Stimulated activated CD8-positive, alpha-beta memory T cell treated with anti-CD3 and anti-CD28 coated beads, Interleukin-7, amount 100 ng/mL, for 24 hours (primary cell): ENCODE measurements around the gene PDE4D.

ENCODE experiments used
- DNase-seq: peaks from one replicate; pipeline ENCODE4 v3.0.0-alpha.2; 2020; ENCODE audit warnings: low read depth

The PDE4D gene

DNA sequence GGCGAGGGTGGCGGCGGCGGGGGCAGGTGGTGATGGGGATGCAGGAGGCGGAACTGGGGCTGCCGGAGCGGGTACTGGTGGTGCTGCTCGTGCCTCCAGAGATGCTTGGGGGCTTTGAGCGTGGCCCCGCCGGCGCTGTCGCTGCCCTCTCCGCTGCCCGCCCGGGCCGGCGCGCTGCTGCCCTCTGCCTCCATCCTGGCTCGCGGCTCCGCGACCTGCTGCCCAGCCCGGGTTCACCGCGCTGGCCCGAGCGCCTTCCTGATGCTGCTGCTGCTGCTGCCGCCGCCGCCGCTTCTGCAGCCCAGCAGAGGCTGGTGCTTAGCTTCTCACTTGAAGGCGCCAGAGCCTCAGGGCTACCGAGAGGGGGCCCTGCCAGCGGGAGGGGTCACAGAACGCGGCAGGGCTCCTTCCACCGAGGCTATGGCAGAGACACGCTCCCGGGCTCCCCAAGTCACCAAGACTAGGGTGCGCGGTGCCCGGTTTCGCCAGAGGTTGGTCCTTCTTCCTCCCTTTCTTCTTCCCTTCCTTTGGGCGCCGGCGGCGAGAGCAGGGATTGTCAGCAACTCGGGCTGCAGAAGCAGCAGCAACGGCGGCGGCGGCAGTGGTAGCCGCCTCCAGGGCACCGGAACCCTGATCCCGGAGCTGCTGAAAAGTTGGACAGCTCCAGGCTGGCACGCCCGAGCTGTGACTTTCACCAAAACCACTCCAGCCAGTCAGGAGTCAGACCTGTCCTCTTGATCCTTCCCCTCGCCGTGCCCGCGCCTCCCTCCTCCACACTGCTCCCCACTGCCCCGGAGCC lies at the start of gene PDE4D:
PDE4D (minus strand) TSS at position 298 of the 799 bp plus-strand sequence.
- DNase-seq, result no peak

DNA sequence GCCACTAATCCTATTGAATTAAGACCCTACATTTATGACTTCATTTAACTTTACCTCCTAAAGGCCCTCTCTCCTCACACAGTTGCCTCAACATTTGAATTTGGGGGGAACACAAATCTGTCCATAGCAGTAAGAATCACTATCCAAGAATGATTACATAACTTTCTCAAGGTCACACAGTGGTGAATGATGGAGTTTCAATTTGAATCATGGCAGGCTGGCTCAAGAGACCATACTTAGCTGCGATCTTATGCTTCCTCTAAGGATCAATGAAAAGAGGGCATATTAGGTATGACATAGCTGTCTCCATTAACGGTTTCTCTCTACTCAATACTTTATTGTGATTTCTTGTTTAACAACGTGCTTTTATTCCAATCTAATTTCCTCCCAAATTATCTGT lies 44.1 kb upstream of the PDE4D start:
- no peak for DNase-seq

DNA sequence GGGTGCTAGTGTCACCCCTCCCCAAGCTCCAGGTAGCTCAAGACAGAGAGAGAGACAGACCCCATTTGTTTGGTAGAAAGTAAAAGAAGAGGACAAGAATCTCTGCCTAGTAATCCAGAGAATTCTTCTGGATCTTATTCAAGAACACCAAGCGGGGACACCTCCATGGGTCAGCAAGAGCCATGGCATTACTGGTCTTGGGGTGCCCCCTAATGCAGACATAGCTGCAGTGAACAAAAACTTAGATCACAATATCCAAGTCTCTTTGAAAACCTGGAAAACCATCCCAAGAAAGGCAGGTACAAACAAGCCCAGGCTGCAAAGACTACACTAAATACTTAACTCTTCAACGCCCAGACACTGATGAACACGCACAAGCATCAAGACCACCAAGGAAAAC lies 29.9 kb upstream of the PDE4D start:
- no peak for DNase-seq

GRCh38 chr5:59922220-59922619 lies 28.7 kb upstream of the PDE4D start:
- no peak for DNase-seq

- DNase-seq, result no peak
Measured at GRCh38 chr5:59921816-59922215, 28.3 kb upstream of the PDE4D start.

GRCh38 chr5:59919484-59919883 lies 26.0 kb upstream of the PDE4D start:
- no peak for DNase-seq

DNA sequence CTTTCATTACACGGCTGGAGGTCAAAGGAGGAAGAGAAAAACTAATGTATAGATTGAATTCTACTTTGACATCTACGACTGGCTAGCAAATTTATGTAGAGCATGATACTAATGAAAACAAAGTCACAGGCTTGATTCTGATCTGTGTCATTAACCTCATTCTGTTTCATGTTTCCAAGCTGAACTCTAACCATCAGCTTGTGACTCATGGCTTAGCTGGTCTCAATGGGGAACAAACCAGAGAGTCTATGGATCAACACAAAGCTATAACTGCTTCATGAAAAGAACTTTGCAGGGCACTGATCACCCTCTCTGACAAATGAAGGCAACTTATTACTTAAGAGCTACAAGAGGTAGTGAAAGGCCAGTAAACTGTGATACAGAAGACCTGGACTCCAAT lies 23.6 kb upstream of the PDE4D start:
- DNase-seq, result no peak

DNA sequence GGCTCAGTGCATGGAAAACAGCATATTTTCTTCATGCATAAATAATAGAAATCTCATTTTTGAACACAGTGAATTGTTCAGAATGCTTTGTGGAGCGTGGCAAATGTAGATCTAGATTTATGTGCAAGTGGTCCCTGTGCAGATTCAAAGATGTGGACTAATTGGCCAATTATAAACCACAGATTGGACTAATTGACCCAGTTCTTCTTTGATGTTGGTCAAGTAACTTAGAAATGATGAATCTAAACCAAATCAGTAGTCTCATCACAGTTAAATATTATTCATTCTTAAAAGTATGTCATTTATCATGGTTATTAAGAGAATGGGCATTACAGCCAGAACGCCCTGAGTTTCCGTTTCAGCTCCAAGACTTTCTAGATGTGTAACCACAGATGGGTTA lies 11.7 kb upstream of the PDE4D start:
- DNase-seq, result no peak

DNA sequence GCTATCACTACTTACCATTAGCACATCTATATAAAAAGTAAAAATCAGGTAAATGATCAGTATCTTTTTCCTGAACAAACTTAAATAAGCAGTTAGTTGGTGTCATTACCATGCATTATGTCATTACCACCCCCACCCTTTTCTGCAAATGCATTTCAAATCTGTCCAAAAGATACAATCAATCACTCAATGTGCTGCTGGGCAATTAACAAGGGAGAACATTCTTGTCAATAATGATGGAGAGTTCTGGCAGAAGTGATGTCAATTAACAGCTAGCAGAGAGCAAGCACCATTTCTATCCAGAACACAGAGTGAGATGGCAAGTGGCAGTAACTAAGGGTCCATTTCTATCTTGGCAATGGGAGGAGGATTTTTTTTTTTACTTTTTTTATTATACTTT lies 3.5 kb upstream of the PDE4D start:
- no peak for DNase-seq

- DNase-seq, result no peak
Measured at GRCh38 chr5:59891962-59892643, 1.4 kb downstream of the PDE4D start.

- DNase-seq, result no peak
Measured at GRCh38 chr5:59887274-59887673, 6.3 kb downstream of the PDE4D start.

- DNase-seq, result no peak
Measured at GRCh38 chr5:59874675-59875074, 18.9 kb downstream of the PDE4D start.

DNA sequence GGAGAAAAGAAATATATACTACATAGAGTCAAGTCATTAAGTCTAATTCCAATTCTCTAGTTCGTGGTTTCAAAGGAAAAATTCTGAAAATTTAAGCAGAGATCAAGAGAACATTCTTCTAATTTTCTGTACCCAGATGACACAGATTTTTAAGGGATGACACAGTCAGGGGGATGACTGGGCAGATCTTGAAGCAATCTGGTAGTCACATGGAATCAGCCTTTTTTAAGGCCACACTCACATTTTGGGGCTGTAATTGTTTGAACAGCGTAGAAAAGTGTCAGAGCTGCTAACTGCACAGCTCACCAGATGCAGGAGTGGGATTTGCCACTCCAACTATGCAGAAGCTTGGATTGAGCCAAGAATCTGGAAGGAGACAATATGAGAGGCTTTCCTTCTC lies 20.4 kb downstream of the PDE4D start:
- DNase-seq, result no peak

DNA sequence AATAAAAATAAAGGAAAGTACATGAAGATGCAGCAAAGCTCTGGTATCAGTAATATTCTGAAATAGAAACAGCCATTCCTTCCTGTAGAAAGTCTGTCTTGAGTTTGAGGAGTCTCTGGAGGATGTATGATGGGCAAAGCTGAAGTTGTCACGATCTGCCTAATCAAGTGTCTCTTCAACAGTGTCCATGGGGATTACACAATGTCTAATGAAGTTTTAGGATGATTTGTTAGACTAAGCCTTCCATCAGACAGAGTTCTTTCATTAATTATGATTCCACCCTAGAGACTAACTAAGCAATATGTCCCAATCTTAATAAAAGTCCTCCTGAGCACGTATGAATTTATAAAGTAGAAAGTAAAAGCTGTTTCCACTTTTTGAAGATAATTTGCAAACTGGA lies 26.9 kb downstream of the PDE4D start:
- no peak for DNase-seq

- DNase-seq, result no peak
Measured at GRCh38 chr5:59864718-59865117, 28.8 kb downstream of the PDE4D start.

- DNase-seq, result no peak
Measured at GRCh38 chr5:59863777-59864176, 29.7 kb downstream of the PDE4D start.

DNA sequence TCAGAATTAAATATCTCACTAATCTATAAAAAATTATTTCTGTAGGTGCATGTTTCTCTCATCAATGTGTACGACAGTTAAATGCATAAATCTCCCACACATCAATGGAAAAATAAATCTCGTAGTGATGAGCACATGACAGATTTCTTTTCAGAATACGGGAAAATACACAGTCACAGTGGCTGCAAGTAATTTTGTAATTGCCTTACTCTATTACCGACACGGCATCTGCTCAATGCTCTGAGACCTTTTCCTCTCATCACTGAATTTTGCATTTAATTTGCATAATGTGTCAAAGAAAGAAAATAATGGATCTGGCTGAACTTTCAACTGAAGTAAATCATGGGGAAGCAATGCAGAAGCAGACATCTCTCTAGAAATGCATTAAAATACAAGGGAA lies 37.2 kb downstream of the PDE4D start:
- no peak for DNase-seq

- no peak for DNase-seq
Measured at GRCh38 chr5:59850766-59851165, 42.8 kb downstream of the PDE4D start.

DNA sequence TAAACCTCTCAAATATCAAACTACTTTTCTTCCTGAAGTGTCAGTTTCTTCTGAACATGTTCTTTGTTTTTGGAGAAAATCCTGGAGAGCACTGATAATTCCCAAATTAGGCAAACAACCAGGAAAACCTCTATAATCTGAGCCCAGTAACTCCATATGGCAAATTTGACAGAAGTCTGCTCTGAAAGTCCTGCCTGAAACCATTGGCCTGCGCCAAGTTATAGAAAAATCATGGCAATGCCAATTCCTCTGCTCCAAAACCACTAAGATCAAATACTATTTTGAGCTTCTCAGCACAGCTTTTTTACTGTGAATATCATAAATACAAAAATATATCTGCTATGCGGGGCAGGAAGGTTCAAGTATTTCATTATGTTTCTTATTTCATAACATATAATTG lies 45.9 kb downstream of the PDE4D start:
- DNase-seq, result no peak

GRCh38 chr5:59845730-59846129 lies 47.8 kb downstream of the PDE4D start:
- DNase-seq, result no peak

GRCh38 chr5:59843511-59844213 lies 49.9 kb downstream of the PDE4D start:
- DNase-seq, result no peak

DNA sequence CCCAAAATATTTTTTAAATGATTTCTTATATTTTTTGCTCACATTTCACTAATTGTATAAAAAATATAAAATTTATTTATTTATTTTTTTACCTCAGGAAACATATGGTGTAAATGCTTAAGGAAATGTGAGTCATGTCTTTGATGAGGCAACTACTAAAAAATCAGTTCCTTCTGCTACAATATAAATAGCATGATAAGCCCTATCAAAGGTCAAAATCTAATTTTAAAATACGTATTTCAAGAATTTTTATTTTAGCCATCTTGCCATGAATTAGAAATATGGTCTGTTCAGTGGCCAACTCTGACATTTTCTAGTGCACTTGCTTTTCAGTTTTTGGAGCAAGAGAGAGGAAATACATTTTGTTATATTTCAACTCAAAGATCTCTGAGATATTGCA lies 50.5 kb downstream of the PDE4D start:
- DNase-seq, result no peak

DNA sequence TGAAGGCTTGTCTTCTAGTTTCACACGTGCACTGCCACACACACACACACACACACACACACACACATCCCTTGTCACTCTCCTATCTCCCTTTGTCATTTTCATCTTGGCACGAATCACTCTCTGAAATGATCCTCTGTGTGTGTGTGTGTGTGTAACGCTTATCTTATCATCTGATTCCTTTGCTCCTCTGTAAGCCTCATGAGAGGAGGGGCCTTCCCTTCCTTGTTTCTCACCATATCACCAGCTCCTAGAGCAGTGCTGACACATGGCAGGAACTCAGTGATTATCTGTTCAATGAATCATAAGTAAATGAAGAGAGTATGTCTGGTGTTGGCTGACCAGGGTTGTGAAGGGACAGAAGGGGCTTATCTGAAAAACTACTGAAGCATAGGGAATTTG lies 53.3 kb downstream of the PDE4D start:
- no peak for DNase-seq
